ENCODE results near the gene ASTN1.

Gene ASTN1

DNA sequence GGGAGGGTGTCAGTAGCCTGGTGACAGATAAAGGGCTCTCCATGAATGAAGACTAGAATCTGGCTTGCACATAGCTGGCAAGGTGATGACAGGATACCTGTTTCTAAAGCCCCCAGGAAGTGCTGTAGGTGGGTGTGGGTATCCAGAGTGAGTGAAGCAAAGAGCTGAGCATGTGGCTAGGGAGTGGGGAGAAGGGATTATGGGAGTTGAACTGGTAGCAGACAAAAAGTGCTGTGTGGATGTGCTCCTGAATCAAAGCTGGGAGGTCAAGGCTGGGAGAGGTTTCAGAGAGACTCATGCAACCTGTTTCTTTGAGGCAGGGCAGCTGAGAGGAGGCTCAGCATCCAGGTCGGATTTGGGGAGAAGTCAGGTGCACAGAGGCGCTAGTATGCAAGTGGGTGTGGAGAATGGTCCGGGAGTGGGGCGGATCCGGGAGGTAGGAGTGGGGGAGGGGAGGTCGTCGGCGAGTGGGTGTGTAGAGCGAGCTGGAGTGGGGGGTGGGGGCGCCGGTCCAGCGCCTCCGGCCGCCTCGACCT, 600 bp downstream of the ASTN1 start:
- no peak for DNase-seq (ENCODE audit: low spot score)

DNA sequence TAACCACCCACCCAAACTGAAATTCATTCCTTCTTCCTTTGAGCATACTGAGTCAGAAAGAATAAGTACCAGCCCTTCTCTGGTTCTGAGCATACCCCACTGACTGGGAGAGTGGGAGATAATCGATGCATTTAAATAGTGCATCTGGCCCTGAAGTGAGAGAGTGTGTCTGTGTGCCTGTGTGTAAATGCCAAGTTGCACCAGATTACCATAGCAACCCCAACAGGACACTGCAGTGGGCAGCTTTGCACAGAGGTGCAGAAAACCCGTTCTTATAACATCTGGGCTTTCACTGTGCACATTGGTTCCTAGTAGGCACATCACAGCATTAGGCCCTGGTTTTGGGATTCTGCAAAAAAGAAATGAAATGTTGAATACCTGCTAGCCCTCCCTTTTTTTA, 2.3 kb downstream of the ASTN1 start:
- DNase-seq (ENCODE audit: low spot score) = no peak

DNA sequence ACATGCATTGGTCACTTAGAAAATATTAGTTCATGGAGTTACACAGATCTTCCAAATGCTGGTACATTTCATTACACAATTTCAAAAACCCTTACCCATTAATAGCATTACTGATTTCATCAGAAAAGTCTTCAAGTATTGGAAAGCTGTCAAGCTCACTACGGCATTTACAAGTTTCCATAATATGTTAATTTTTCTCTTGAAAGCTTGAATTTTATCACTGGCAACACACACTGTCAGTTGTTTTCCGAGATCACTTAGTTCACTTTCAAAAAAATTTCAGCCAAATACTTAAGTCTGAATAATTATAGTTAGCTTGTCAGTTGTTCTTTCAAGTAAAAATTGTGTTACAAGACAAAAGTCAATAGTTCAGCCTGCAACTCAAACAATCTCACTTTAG, 18.0 kb downstream of the ASTN1 start:
- no peak for DNase-seq (ENCODE audit: low spot score)

DNA sequence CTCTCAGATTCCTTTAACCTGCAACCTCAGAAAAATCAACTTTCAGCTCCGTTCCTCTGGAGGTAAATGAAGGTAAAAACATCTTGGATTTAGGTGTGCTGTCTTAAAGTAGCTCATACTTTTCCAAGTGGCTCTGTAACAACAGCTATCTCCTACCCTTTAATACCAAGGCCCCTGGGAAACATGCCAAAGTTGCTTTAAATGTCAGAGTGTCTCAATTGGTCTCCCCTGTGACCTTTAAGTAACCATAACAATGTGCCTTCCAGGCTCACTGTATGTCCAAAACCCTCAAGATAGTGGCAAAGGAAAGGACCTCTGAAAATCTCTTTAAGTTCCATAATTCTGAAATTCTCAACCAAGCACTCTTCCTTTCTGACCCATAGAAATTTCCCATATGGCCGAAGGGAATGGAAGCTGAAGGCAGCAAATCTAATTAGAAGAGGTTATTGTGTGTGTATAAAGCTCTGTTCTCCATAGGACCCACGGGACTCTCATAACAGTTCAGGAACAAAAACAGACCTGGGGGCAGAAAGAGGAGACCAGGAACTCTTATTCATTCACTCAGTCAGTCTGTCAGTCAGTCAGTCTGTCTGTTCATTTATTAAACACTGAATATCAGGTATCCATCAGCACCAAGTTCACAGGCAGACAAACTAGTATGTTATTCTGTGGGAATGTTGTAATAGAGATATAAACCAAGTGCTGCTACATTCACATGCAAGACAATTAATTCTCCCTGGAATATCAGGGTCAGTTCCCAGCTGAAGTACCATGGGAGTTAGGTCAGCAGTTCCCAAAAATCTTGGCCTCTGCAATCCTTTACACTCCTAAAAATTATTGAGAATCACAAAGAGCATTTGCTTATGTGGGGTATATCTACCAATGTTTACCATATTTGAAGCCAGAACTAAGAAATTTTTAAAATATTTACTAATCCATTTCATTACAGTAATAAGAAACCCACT, 19.1 kb downstream of the ASTN1 start:
- DNase-seq (ENCODE audit: low spot score) = no peak

DNA sequence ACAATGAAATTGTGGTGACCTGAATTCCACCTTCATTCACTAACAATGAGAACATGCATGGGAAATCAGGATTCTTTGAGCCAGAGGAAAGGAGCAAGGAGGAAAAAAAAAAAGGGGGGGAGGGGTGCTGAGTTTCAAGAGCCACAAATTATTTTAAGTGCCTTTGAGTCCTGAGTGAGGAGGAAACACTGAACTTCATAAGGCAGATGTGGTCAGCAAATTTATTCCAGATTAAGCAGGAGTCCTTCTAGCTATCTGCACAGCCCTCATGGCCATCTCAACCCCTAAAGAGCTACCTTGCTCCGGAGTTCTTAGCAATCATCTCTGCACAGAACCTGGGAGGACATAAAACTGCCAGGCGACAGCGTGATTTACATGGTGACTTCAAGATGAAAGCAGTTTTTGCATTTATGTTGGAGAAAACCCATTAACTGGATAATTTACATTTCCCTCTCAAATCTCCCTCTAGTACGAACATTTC, 21.7 kb downstream of the ASTN1 start:
- DNase-seq (ENCODE audit: low spot score) = no peak

DNA sequence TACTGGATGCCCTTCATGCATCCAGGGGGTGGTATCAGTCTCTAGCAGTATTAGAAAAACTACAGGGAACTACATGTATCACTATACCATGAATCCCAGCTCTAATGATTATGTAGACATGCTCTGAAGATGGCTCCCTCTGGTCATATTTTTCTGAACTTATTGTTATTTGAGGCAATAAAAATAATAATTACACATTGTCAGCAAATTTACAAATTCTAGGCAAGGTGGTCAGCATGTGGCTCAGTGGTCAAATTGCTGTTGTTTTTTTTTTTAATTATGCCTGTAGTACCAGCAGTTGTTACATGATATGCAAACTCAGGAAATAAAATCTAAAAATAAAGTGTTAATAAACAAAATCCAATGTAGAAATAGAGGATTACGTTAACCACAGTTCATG, 22.5 kb downstream of the ASTN1 start:
- no peak for DNase-seq (ENCODE audit: low spot score)

DNA sequence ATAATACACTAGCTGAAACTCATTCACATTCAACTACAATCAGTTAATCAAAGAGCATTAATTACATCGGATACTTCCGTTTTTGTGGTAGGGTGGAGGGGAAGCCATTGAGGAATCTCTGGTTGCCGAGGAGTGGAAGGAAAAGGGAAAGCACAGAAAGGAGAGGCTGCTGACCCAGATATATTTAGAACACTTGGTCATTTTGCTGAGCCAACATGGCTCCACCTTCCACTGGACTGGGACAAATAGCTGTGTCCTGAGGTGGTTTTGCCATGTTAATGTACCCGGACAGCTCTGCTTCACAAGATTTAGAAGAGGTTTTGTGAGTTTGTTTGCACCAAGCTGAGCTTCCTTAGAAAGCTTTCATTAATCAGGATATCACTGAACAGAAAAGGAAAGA, 26.2 kb downstream of the ASTN1 start:
- DNase-seq (ENCODE audit: low spot score) = no peak

DNA sequence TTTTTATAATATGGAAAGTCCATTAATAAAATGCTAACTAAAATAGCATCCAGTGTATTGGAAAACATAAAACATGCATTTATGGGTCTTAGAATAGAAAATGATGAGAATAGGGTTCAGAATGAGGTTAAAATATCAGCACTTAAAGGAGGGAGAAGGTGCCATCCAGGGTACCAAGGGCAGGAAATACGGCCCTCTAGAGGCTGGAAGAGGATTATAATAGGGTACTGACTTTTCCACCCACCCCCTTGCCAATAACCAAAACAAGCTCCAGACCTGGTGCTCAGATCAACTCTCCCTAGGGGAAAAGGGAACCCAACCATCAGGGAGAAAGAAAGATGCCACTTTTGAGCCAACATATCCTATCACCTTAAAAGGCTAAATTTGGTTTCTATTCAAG, 26.7 kb downstream of the ASTN1 start:
- DNase-seq (ENCODE audit: low spot score) = no peak

DNA sequence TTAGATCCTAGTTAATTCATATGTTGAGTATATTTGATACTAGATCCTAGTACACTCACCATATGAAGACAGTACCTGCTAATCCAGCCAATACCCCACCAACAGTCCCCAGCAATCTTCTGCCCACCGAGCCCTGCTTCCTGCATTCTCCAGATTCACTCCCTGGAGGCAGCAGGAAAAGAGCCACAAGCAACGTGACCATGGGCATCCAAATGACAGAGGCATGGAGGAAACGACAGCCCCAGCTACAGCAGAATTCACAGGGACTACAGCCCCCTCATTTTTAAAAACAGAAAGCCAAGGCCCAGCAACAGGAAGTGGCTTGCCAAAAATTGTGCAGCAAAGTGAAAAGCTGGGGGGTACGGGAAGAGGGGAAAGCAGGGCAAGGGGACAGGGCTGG, 29.3 kb downstream of the ASTN1 start:
- no peak for DNase-seq (ENCODE audit: low spot score)

DNA sequence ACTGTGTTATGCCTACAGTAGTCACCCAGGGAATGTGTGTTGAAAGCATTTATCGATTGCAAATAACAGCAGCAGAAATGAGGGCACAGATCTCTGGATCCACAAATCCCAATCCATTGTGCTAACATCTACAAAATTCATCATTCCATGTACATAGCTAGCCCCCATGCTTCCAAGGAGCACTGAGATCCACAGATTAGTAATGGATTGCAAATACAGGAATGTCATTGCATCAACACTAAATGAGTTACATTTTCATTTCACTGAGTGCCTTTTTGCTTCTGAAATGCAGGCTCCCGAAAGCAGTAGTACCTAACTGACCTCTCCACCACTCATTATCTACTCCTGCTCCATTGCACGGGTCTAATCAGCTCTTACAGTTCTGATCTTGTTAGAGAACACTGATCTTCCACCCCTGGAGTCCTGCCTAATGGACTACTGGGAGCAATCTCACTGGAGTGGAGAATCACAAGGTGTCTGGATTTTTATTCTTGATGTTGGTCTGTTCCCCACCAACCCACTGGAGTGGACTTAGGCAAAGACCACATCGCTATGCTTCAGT, 30.5 kb downstream of the ASTN1 start:
- no peak for DNase-seq (ENCODE audit: low spot score)

DNA sequence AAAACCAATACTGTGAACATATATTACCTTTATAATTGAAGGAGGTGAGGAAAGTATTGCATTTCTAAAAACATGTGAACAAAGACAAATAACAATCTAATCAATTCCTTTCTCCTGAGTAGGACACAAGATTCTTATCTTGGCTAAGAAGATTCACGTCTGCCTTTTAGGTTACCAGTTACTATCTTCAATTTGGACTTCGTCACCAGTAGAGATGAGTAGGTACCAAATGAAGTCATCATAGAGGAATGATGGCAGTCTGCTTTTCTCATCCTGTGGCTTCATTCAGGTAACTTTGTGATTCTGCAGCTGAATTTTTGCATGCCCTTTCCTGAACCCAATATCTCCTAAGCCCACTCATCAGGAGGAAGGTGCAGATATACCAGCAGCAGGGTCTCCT, 32.4 kb downstream of the ASTN1 start:
- no peak for DNase-seq (ENCODE audit: low spot score)

DNA sequence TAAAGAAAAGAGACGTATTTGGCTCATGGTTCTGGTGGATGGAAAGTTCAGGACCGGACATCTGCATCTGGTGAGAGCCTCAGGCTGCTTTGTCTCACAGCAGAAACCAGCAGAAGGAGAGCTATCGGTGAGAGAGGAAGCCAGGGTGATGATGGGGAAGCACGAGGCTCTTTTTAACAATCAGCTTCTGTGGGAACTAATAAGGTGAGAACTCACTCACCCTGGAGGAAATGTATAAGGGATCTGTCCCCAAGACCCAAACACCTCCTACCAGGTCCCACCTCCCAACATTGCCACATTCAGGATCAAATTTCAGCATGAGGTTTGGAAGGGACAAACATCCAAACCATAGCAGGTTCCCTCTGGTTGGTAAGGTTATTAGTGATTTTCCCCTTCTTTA, 32.8 kb downstream of the ASTN1 start:
- no peak for DNase-seq (ENCODE audit: low spot score)

DNA sequence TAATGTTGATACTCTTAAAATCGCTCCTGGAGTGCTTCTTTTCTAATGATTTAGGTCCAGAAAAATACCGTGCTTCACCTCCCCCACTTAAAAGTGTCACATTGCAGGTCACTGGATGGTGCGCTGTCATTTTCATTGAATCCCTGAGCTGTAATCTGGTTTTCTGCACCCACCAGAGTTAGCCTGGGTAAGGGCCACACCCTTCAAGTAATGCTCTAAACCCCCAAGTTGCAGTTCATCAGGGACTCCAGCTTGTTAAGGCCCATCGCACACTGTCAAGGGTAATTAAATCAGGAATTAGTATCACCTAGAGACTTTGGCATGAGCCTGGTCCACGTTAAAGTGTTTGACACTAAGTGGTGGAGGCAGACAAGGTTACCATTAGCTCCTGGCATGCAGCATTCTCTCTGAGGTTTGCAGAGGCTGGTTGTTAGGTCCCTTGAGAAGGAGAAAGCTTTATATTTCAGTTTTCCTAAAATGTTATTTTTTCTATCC, 34.0 kb downstream of the ASTN1 start:
- no peak for DNase-seq (ENCODE audit: low spot score)

DNA sequence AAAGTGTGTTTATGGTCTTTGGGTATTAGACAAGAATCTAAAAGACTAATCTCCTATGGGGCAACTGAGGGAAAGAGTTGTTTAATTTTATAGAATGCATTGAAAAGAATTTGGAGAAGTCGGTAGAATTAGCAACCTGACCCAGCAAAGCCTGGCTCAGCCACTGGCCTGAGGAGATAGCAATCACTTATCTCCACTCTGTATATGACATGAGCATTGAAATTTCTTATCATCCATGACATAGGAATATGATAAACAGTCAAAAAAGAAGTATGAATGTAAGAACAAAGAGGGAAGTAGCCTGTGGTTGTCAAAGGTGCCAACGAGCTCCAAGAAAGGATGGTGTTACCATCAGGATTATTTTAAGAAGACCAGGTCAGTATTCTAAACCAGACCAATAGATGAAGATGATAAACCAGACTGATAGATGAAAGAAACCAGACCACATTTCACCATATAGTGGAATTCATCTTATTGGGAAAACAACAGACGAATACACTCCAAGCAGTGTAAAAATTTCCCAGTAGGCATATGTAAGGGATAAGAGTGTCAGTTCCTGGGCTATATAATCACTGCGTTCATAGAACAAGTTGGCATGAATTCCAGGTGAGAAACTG, 35.7 kb downstream of the ASTN1 start:
- DNase-seq (ENCODE audit: low spot score) = no peak

DNA sequence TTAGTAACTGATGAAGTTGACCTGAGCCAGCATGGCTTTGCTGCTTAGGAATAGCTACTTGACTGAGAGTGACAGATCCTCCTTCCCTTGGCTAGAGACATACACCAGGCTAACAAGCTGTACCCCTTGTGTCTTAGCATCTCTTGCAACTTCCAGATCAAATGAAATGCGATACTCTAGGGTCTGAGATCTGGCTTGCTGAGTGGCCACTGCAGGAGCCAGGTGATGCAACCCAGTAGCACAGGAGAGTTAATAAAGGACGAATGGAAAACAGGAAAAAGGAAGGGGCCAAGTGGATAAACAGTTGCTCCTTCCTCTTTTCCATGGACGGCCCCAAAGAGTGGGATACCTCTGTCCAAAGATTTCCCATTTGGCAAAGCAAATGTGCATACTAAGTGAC, 38.2 kb downstream of the ASTN1 start:
- no peak for DNase-seq (ENCODE audit: low spot score)

DNA sequence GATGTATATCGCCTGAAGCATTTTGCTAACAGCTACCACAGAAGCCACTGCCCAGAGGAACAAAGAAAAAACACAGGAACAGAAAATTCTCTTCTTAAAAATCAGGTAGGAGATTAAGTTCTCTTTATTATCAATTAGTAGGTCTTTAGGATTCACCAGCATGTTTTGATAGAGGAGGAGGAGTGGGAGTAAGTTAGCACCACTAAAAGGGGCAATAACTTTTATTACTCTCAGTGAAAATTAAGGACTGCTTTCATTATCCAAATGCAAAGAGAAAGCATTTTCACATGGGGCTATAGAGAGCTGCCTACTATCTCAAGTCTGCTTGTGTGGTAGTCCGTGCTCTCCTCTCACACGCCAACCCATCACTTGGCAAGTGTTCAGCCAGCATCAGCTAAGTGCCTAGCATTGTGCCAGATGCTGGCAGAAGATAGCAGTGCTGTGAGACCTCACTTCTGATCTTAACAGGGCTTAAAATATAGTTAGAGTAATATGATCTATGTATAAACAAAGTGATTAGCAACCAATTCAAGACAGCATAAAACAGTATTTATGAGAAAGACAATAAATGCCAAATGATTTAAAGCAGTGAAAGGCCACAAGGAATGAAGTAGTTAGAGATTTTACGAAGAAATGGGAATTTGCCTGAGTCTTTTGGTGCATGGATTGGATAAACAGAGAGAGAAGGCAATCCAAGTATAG, 39.8 kb downstream of the ASTN1 start:
- DNase-seq (ENCODE audit: low spot score) = no peak

DNA sequence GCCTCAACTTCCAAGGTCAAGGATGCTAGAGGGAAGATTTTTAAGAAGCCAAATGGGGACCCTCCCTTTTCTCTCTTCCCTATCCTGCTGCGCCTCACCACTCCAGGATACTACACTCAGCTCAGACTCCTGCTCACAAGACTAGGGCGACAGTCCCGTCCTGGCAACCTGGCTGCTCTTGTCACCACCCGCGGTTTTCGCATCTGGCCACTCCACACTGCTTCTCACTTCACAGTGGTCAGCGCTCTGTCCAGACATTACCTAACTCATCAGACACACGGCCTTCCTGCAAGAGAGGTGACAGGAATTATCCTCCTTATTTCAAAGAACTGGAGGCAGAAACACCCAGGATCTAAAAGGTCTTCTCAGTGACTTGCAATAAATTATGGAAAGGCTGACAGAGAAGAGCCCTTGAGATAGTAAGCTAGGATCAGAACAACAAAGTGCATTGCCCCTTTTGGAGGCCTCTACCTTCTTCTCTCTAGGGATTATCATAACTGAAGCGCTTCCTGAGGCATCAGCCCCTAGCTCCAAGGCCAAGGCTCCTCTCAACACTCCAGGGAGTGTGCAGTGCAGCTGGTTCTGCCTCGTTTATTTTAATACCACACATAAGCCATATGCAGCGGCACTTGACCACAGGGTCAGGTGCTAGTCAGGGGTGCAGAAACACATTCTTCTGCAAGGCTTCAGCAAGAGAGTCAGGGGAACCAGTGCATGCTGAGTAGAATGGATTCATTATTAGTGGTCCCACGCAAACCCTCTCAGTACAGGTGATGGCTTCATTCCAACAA, 41.9 kb downstream of the ASTN1 start:
- no peak for DNase-seq (ENCODE audit: low spot score)

DNA sequence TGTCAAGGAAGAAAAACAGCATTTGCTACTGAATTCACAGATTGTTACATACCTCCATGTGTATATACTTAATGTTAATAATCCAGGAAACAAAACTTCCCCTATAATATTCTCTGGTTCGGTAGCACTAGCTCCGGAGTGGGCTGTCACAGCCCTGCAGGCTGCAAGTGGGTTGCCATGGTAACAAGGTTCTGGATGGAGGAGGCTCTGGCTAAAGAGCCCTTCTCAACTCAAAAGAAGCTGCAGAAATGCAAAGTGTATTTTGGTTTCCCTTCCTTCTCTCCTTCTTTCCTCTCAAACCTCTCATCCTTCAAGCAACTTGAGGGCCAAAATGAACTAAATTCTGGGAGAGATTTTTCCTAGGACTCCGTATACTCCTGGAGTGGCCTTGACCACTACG, 45.2 kb downstream of the ASTN1 start:
- no peak for DNase-seq (ENCODE audit: low spot score)

DNA sequence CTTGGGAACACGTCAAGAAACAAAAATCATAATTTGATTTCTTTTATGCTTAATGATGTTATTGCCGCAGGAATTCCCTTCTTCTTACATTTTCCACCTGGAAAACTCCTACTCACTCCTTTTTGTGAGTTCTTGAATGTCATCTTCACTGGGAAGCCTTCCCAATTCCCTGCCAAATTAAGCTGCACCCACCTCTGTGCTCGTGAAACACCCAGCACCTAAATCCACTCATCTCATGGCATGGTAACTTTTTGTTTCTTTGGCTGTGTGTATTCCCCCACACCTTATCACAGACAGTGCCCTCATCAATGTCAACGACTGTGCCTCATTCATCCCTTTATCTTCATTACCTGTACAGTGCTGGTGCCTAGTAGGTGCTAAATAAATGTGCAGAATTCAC, 45.6 kb downstream of the ASTN1 start:
- no peak for DNase-seq (ENCODE audit: low spot score)

DNA sequence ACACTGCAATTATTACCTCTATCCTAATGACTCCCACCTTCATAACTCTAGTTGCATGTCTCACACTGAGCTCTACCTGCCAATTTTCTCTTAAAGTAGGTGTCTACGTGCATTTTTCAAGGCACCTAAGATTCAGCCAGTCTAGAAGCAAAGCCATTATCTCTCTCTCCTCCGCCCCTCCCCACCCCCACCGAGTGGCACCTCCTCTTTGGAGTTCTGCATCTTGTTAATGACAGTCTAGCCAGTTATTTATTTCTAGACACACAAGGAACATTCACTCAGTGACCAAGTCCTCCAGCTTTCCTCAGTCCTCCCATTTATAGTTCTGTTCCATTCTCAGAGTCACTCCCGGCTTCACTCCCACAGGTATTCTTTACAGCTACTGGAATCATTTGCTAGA, 47.6 kb downstream of the ASTN1 start:
- DNase-seq (ENCODE audit: low spot score) = no peak

DNA sequence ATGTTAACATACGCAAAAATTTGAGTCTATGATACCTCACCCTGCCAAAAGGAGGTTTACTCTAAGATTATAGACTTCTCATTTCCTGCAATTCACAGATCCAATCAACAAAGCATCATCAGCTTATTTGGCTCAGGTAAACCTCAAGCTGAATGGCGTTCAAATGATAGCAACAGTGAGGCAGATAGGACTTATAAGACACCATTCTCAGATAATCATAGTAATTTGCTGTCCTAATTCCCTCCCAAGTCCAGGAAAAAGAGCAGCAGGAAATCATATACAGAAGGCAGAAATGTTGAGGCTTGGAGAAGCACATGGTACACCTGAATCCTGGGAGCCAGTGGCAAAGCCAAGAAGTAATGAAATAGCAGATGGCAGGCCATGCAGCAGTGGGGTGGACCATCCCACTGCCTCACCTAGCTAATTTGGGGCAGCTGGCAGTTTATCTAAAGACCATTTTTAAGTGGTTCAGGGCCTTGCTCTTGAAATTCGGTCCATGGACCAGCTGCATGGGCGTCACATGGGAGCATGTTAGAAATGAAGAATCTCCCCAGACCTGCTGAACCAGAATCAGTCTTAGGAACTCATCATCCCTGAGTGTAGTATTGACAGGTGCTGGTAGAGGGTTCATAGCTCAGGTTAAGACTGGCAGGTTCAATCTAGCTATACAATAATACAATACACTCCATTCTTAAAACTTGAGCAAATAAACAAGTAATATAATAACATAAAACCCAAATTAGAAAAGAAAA, 57.7 kb downstream of the ASTN1 start:
- DNase-seq (ENCODE audit: low spot score) = no peak

Data from GM03348 (cell line).